Peyer's patch (tissue), 4 donors: Measurements from ENCODE around the gene CEP350.

Source experiments
- CTCF ChIP-seq, 6 experiments: fragments of 450-650 bp in 4 of 6; fragments of 200-600 bp in 2 of 6; sonication (generic) in 1 of 6; IDR thresholded peaks; one replicate each; pipeline ENCODE4 v1.5.1; 2017 to 2019; ENCODE audit warnings: antibody characterized with exemption in 6 of 6, mild to moderate bottlenecking in 3 of 6, moderate library complexity in 1 of 6
- POLR2A ChIP-seq, 2 donors: fragments of 450-650 bp; IDR thresholded peaks; one replicate each; pipeline ENCODE4 v1.5.1; 2017; ENCODE audit warnings: antibody characterized with exemption in 2 of 2, mild to moderate bottlenecking in 2 of 2, moderate library complexity in 2 of 2

GRCh38 chr1:180083164-180083563 lies 128.6 kb downstream of the CEP350 start:
- TF ChIP-seq CTCF (IDR thresholded peaks at IDR 0.05) (no peak), POLR2A (IDR thresholded peaks at IDR 0.05) (no peak)
